GM21576 (cell line): ENCODE data around the gene TMEM170A.
"Not testable (repeated sequence)": the region's sequence is repeated elsewhere in the genome, so short reads cannot be mapped to it uniquely, and the experiment has no call there.

Experiments used
- ATAC-seq: cut with Tn5 transposase; IDR thresholded peaks from one replicate; pipeline ENCODE4 v1.9.1; 2021; ENCODE audit warnings: mild to moderate bottlenecking, moderate library complexity; ENCODE audit not compliant: unreplicated experiment

The TMEM170A gene

GRCh38 chr16:75456971-75457370, 7.5 kb downstream of the TMEM170A start:
- ATAC-seq, result no peak

- not testable (repeated sequence) for ATAC-seq
These were observed 8.0 kb downstream of the TMEM170A start for GRCh38 chr16:75456486-75456885.

- ATAC-seq, result no peak
These were observed 8.8 kb downstream of the TMEM170A start for GRCh38 chr16:75455677-75456076.

GRCh38 chr16:75452464-75453190, 11.9 kb downstream of the TMEM170A start:
- no peak for ATAC-seq

GRCh38 chr16:75446416-75446815, 18.1 kb downstream of the TMEM170A start:
- no peak for ATAC-seq

DNA sequence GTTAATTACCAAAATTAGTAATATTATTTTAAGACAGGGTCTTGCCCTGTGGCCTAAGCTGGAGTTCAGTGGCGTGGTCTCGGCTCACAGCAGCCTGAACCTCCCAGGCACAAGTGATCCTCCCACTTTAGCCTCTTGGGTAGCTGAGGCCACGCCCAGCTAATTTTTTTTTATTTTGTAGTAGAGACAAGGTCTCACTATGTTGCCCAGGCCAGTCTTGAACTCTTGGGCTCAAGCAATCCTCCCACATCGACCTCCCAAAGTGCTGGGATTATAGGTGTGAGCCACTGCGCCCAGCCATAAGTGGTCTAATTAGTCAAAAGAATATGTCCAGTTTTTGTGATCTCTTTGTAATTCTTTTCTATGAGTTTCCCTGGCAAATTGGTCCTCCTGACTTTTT, 19.2 kb downstream of the TMEM170A start:
- ATAC-seq, result no peak

DNA sequence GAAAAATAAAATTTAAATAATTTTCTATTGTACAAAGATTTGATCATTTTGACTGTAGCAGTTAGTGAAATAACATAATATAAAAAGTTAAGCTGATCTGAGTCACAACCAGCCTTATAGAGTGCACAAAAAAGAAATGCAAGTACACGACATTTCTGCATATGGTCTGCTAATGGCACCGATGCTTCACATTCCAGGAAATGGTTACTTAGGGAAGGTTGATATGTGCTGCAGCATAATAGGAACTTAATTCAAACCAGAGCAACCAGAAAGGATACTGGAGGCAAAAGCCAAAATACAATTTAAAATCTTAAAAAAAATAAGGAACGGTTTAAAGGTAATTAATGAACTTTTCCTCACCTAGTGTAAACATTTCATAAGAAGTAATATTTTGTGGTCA, 21.2 kb downstream of the TMEM170A start:
- ATAC-seq, result no peak

- peak; percentile 61 for ATAC-seq
These were observed 30.6 kb downstream of the TMEM170A start for GRCh38 chr16:75433732-75434413.

GRCh38 chr16:75432828-75433731, 31.4 kb downstream of the TMEM170A start, which contains the start of gene CFDP1:
TSS of gene CFDP1 (minus strand) at chr16:75433503. CDS start at chr16:75433352, 151 bp downstream.
- peak; percentile 93 for ATAC-seq

DNA sequence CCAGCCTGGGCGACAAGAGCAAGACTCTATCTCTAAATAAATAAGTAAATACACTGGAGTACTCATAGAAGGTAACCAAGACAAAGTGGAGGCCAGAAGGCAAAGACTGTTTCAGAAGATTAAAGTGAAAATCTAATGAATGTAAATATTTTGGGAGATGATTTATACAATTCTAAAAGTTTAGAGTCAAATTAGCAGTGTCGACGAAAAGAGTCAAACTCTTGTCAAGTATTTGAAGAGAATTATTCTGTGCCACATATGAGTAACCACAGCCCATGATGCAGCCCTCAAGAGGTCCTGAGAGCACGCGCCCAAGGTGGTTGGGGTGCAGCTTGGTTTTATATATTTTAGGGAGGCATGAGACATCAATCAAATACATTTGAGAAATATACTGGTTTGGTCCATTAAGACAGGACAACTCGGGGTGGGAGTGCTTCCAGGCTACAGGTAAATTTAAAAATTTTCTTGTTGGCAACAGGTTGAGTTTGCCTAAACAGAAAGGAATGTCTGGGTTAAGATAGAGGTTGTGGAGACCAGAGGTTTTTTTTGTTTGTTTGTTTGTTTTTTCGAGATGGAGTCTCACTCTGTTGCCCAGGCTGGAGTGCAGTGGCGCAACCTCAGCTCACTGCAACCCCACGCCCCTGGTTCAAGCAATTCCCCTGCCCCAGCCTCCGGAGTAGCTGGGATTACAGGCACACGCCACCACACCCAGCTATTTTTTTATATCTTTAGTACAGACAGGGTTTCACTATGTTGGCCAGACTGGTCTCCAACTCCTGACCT, 34.7 kb downstream of the TMEM170A start:
- ATAC-seq, result no peak

DNA sequence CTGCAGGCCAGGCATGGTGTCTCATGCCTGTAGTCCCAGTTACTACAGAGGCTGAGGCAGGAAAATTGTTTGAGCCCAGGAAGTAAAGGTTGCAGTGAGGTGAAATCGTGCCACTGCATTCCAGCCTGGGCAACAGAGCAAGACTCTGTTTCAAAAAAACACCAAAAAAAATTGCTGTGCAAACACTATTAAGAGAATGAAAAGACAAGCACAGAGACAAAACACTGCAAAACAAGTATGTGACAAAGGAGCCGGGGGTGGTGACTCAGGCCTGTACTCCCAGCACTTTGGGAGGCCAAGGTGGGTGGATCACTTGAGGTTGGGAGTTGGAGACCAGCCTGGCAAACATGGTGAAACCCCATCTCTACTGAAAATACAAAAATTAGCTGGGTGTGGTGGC, 38.0 kb downstream of the TMEM170A start:
- not testable (repeated sequence) for ATAC-seq

DNA sequence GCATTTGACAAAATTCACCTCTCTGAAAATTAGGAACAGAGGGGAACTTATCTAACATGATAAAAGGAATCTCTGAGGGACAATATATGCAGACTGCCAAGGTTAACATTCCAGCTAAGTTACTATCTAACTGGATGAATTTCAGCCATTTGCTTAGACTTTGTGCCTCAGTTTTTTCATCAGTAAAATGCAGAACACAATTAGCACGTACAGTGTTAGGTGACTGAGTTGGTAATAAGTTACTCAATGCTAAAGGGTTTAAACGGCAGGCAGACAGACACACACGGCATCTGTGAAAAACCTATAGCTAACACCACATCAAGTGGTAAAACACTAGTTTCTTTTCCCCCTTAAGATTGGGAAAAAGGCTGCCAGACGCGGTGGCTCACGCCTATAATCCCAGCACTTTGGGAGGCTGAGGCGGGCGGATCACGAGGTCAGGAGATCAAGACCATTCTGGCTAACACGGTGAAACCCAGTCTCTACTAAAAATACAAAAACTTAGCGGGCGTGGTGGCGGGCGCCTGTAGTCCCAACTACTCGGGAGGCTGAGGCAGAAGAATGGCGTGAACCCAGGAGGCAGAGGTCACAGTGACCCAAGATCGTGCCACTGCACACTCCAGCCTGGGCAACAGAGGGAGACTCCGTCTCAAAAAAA, 40.3 kb downstream of the TMEM170A start:
- ATAC-seq, result not testable (repeated sequence)

DNA sequence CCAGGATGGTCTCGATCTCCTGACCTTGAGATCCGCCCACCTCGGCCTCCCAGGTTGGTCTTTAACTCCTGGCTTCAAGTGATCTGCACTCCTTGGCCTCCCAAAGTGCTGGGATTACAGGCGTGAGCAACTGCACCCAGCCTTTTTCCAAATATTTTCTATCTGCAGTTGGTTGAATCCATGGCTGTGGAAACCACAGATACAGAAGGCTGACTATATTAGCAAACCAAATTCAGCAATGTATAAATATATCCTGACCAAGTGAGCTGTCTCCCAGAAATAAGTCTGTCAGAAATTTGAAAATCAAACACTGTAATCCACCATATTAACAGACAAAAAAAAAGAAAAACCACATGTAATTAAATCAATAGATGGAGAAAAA, 40.8 kb downstream of the TMEM170A start:
- ATAC-seq, result no peak

GRCh38 chr16:75421820-75422126, 42.7 kb downstream of the TMEM170A start:
- ATAC-seq, result no peak

GRCh38 chr16:75420987-75421819, 43.3 kb downstream of the TMEM170A start:
- peak; percentile 80 for ATAC-seq

GRCh38 chr16:75416904-75417565, 47.5 kb downstream of the TMEM170A start:
- no peak for ATAC-seq

DNA sequence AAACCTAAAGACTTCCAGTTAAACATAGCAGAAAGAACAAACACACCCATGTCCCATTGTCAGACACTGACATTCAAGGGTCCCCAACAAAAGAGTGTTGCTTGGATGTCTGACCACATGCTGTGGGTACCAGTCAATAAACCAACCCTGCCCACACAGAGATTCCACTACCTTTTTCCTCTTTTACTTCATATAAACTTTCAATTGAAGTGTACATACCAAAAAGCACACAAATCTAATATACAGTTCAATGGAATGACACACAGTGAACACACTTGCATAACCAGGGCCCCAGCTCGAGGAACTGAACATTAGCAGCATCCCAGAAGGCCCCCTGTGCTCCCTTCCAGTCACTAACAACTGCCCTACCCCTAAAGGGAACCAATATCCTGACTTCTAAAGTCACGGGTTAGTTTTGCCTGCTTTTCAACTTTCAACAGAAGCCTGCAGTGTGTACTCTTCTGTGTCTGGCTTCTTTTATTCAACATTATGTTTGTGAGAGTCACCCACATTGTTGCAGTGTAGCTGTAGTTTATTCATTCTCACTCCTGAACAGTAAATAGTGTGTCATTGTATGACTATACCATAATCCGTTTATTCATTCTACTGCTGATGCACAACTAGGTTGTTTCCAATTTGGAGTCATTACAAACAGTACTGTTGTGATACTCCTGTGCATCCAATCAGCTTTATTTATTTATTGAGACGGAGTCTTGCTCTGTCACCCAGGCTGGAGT, 49.2 kb downstream of the TMEM170A start:
- no peak for ATAC-seq

DNA sequence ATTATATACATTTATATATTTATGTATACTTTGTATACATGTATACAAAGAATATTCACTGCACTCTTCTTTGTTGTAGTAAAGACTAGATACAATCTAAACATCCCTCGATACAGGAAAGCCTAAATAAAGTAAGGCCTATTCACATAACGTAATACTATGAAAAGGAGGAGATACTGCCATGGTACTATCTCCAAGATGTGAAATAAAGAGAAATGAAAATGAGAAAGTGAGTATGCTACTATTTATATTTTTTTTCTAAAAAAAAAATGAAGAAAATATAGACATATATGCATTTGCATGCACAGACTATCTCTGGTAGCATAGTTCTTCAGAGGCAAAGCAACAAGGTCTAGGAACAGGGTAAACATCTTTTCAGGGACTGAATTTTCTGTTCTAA, 50.5 kb downstream of the TMEM170A start:
- ATAC-seq, result no peak
